Endothelial cell of umbilical vein (primary cell): Measurements from ENCODE around the gene DDX59. TPM values are rescaled to one million over a fixed set of nuclear protein-coding genes. Genes with fewer than 3 reads are reported as not detected.

Source experiments
- BruUV-seq: library from RNA; stranded (reverse); fragments of 400-500 nt; replicated peaks from 2 replicates; lab custom pipeline; 2021; lab: Mats Ljungman, UMichigan
- CTCF ChIA-PET: fragments of 300-600, 350-600 bp; sonication (Branson Sonifier 250); formaldehyde crosslinking; loops from one replicate; lab custom pipeline; 2021; ENCODE audit warnings: antibody characterized with exemption, inconsistent platforms; lab: Charles Lee
- POLR2A ChIA-PET: fragments of 300-600, 350-600 bp; sonication (Branson Sonifier 250); formaldehyde crosslinking; loops from one replicate; lab custom pipeline; 2021; ENCODE audit warnings: antibody characterized with exemption, inconsistent platforms; lab: Charles Lee
- DNase-seq: peaks from one replicate; pipeline ENCODE4 v3.0.0-alpha.2; 2011; ENCODE audit warnings: low read depth, low spot score
- FAIRE-seq: peaks from 2 replicates; lab custom pipeline; 2011; peaks lifted over from hg19 to GRCh38; lab: Jason Lieb, UNC
- H2AFZ ChIP-seq: 2 replicates; pipeline ENCODE4 v1.6.0; 2012; ENCODE audit warnings: low read depth, low read length, control low read depth, inconsistent platforms
- H3K27ac ChIP-seq: 2 replicates; pipeline ENCODE4 v1.5.1; 2011; ENCODE audit warnings: low read depth, mild to moderate bottlenecking, control low read depth, low read length, moderate library complexity; ENCODE audit not compliant: insufficient read depth
- H3K27me3 ChIP-seq, 2 experiments: 2 replicates each; pipeline versions ENCODE4 v1.6.0 to v1.6.1; 2011; ENCODE audit warnings: low read length in 2 of 2, mixed read lengths in 1 of 2; ENCODE audit not compliant: control insufficient read depth in 2 of 2, insufficient read depth in 2 of 2
- H3K36me3 ChIP-seq, 2 experiments: 2 replicates in 1 of 2; 3 replicates in 1 of 2; pipeline ENCODE4 v1.5.1; 2011; ENCODE audit warnings: low read length in 2 of 2, mild to moderate bottlenecking in 1 of 2, moderate library complexity in 1 of 2; ENCODE audit not compliant: control insufficient read depth in 2 of 2, insufficient read depth in 2 of 2; ENCODE audit errors: extremely low read depth in 1 of 2
- H3K4me1 ChIP-seq: 3 replicates; pipeline ENCODE4 v1.5.1; 2011; ENCODE audit warnings: mild to moderate bottlenecking, low read length; ENCODE audit not compliant: control insufficient read depth, insufficient read depth; ENCODE audit errors: extremely low read depth
- H3K4me2 ChIP-seq: 2 replicates; pipeline ENCODE4 v1.6.1; 2011; ENCODE audit warnings: low read length, control low read depth, mixed read lengths; ENCODE audit not compliant: insufficient read depth
- H3K4me3 ChIP-seq, 3 experiments: fragments of 200-600 bp in 1 of 3; sonication (generic), shearing (Covaris generic) in 1 of 3; replicated peaks in 1 of 3; 2 replicates each; pipeline ENCODE4 v1.5.1; 2011 to 2016; ENCODE audit warnings: control low read depth in 3 of 3, low read length in 3 of 3, mild to moderate bottlenecking in 2 of 3, inconsistent platforms in 1 of 3, low read depth in 1 of 3, moderate library complexity in 1 of 3; ENCODE audit not compliant: insufficient read depth in 1 of 3
- H3K79me2 ChIP-seq: 2 replicates; pipeline ENCODE4 v1.6.0; 2012; ENCODE audit warnings: low read length, inconsistent platforms; ENCODE audit not compliant: control insufficient read depth, insufficient read depth
- H3K9ac ChIP-seq: replicated peaks from 2 replicates; pipeline ENCODE3; 2011; ENCODE audit warnings: low read length, control low read depth; ENCODE audit not compliant: insufficient read depth; ENCODE audit errors: extremely low read depth
- H3K9me1 ChIP-seq: replicated peaks from 3 replicates; pipeline ENCODE4 v1.6.0; 2011; ENCODE audit warnings: mild to moderate bottlenecking, low read length; ENCODE audit not compliant: control insufficient read depth, insufficient read depth; ENCODE audit errors: extremely low read depth
- H3K9me3 ChIP-seq: replicated peaks from 2 replicates; pipeline ENCODE4 v1.5.1; 2012; ENCODE audit warnings: low read length, inconsistent platforms; ENCODE audit not compliant: control insufficient read depth, insufficient read depth
- H4K20me1 ChIP-seq: replicated peaks from 2 replicates; pipeline ENCODE3; 2011; ENCODE audit warnings: mild to moderate bottlenecking, low read length; ENCODE audit not compliant: control insufficient read depth, insufficient read depth; ENCODE audit errors: extremely low read depth
- EZH2 ChIP-seq: IDR thresholded peaks from 2 replicates; pipeline ENCODE4 v1.6.1; 2012; ENCODE audit warnings: borderline replicate concordance, low read depth, mild to moderate bottlenecking, moderate library complexity, low read length, inconsistent platforms; ENCODE audit not compliant: severe bottlenecking
- FOS ChIP-seq: IDR thresholded peaks from 2 replicates; pipeline ENCODE4 v1.6.1; 2011; ENCODE audit warnings: mild to moderate bottlenecking, low read length, moderate library complexity, borderline replicate concordance; ENCODE audit not compliant: insufficient read depth
- GATA2 ChIP-seq: IDR thresholded peaks from 2 replicates; pipeline ENCODE4 v1.7.0; 2011; ENCODE audit warnings: low read depth, mild to moderate bottlenecking, moderate library complexity, mixed read lengths, low read length; ENCODE audit not compliant: insufficient read length, insufficient read depth
- JUN ChIP-seq: IDR thresholded peaks from 2 replicates; pipeline ENCODE4 v1.6.1; 2011; ENCODE audit warnings: borderline replicate concordance, low read depth; ENCODE audit not compliant: insufficient read length, insufficient read depth
- MYC ChIP-seq: IDR thresholded peaks from one replicate; pipeline ENCODE4 v1.6.1; 2011; ENCODE audit warnings: mild to moderate bottlenecking, low read depth, low read length
- POLR2A ChIP-seq: IDR thresholded peaks from 2 replicates; pipeline ENCODE4 v1.6.1; 2012; ENCODE audit warnings: low read depth, mild to moderate bottlenecking, control low read depth, low read length
- POLR2AphosphoS5 ChIP-seq: IDR thresholded peaks from 2 replicates; pipeline ENCODE4 v1.6.1; 2012; ENCODE audit warnings: low read depth, mild to moderate bottlenecking, control low read depth, low read length, moderate library complexity; ENCODE audit not compliant: insufficient read depth
- dilution Hi-C: fragments of 300-500 bp; cut with MboI; formaldehyde crosslinking; loops from one replicate; pipeline ENCODE4 v1.15.0; 2019; ENCODE audit warnings: low sequenced_read_pairs; ENCODE audit not compliant: extremely low pct_ligation_motif_present
- intact Hi-C: fragments of 100-400 bp; cut with micrococcal nuclease; formaldehyde crosslinking; loops from one replicate; pipeline ENCODE4 v1.10.0; 2022
- polyA plus RNA-seq, 4 experiments: library from polyadenylated mRNA; depleted of rRNA in 3 of 4; stranded (reverse) in 3 of 4; unstranded in 1 of 4; fragments of >200 nt; gene quantifications; 2 replicates each; pipeline versions ENCODE4 v1.2.1 to v1.2.3, GENCODE V29; 2011 to 2012; ENCODE audit warnings: missing spikeins in 1 of 4
- total RNA-seq: library from RNA; stranded (reverse); gene quantifications from 2 replicates; pipeline ENCODE4 v1.2.3, GENCODE V29; 2021
- TF ChIP-seq, protein P1 (sequence below), 2 donors: IDR thresholded peaks; 1 replicate in 1 of 2; 2 replicates in 1 of 2; pipeline ENCODE4 v1.5.1; 2011; ENCODE audit warnings: low read length in 2 of 2, mild to moderate bottlenecking in 2 of 2, moderate library complexity in 2 of 2, control low read depth in 1 of 2, inconsistent platforms in 1 of 2, low read depth in 1 of 2; ENCODE audit not compliant: insufficient read depth in 1 of 2; ENCODE audit errors: extremely low read depth in 1 of 2
- TF ChIP-seq, protein P2 (sequence below): IDR thresholded peaks from 2 replicates; pipeline ENCODE4 v1.6.1; 2011; ENCODE audit not compliant: insufficient read depth, insufficient read length

The DDX59 gene
- total and polyA plus RNA-seq, 2 donors (not counting 3 experiments of a cell fraction or from before 2014, with no cell fraction given): 8.1 to 17.7 TPM

DNA sequence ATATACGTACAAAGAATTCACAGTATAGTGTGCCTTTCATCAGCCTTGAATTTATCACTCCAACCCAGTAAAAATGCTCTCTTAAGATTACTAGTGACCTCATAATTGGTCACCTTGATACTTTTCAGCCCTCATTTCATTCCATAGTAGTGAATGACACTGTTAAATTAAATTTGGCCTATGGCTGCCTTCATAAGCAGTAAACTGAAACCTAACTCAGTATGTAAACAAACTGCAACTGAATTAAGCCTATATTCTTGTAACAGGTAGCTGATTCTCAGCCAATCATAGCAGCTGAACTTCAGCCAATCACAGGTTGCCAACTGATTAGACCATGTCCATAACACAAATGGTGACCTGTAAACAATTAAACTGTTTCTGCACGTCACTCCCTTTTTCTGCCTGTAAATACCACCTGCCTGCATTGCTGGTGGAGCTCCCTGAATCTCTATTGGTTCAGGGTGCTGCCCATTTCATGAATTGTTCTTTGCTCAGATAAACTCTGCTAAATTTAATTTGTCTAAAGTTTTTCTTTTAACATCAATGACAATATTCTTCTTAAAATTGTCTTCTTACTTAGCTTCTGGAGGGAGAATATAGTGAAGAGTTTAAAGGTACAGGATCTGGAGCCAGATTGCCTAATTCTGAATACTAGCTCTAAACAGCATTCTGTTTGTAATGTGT is 44.9 kb upstream of the DDX59 start:
- DNase-seq (no peak), FAIRE-seq (no peak)
- dilution Hi-C loops (no loop called here), intact Hi-C loops (no loop called here)
- no peaks in the 10 kb centered on the region for H3K9me3 ChIP-seq
- peaks cover 4 to 6% of the 10 kb centered on the region in 2 experiments for H3K27me3 ChIP-seq
- no TSS peak for BruUV-seq
- no peak overlapping the region for H2AFZ ChIP-seq
- H3K27ac ChIP-seq: no peak overlapping the region
- no peak overlapping the region for H3K4me3 ChIP-seq
- H3K36me3 ChIP-seq: no peaks in the 10 kb centered on the region
- H3K4me2 ChIP-seq: no peak overlapping the region
- H3K9ac ChIP-seq: no peak overlapping the region
- no peaks in the 10 kb centered on the region for H3K9me1 ChIP-seq
- TF ChIP-seq MYC (no peak), EZH2 (no peak), POLR2AphosphoS5 (no peak), GATA2 (no peak), POLR2A (no peak), JUN (no peak), FOS (no peak)
- TF ChIP-seq, protein P1, sequence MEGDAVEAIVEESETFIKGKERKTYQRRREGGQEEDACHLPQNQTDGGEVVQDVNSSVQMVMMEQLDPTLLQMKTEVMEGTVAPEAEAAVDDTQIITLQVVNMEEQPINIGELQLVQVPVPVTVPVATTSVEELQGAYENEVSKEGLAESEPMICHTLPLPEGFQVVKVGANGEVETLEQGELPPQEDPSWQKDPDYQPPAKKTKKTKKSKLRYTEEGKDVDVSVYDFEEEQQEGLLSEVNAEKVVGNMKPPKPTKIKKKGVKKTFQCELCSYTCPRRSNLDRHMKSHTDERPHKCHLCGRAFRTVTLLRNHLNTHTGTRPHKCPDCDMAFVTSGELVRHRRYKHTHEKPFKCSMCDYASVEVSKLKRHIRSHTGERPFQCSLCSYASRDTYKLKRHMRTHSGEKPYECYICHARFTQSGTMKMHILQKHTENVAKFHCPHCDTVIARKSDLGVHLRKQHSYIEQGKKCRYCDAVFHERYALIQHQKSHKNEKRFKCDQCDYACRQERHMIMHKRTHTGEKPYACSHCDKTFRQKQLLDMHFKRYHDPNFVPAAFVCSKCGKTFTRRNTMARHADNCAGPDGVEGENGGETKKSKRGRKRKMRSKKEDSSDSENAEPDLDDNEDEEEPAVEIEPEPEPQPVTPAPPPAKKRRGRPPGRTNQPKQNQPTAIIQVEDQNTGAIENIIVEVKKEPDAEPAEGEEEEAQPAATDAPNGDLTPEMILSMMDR (IDR thresholded peaks at IDR 0.05; ENCODE audit: extremely low read depth in 1 of 2, insufficient read depth in 1 of 2, low read depth in 1 of 2, low read length in 2 of 2): no peak
- TF ChIP-seq, protein P2, sequence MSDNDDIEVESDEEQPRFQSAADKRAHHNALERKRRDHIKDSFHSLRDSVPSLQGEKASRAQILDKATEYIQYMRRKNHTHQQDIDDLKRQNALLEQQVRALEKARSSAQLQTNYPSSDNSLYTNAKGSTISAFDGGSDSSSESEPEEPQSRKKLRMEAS: no peak
- H3K4me1 ChIP-seq: no peaks in the 10 kb centered on the region
- no peaks in the 10 kb centered on the region for H3K79me2 ChIP-seq
- CTCF ChIA-PET: no interaction called here
- POLR2A ChIA-PET: no interaction called here
- no peaks in the 10 kb centered on the region for H4K20me1 ChIP-seq
